Panc1 (cell line): ENCODE data around the gene CACNA1C. TPM values are rescaled to one million over a fixed set of nuclear protein-coding genes. Genes with fewer than 3 reads are reported as not detected.

Experiments used
- ATAC-seq: fragments of 200-7000 bp; cut with Tn5 transposase; 2 replicates; pipeline ENCODE4 v1.9.1; 2020; ENCODE audit warnings: mild to moderate bottlenecking, moderate library complexity
- BruUV-seq: library from RNA; stranded (reverse); fragments of 400-500 nt; replicated peaks from 2 replicates; lab custom pipeline; 2021; lab: Mats Ljungman, UMichigan
- CTCF ChIA-PET: fragments of 300-600 bp; sonication (Branson Sonifier 250); formaldehyde crosslinking; loops from one replicate; lab custom pipeline; 2022; ENCODE audit warnings: antibody characterized with exemption; lab: Charles Lee
- POLR2A ChIA-PET: fragments of 300-600 bp; sonication (Branson Sonifier 250); formaldehyde crosslinking; loops from one replicate; lab custom pipeline; 2022; ENCODE audit warnings: antibody characterized with exemption; lab: Charles Lee
- DNase-seq: peaks from one replicate; pipeline ENCODE4 v3.0.0-alpha.2; 2010; ENCODE audit warnings: low read depth, low spot score
- H3K27ac ChIP-seq: 2 replicates; pipeline ENCODE4 v1.5.1; 2011; ENCODE audit warnings: mild to moderate bottlenecking, low read length, inconsistent platforms
- H3K27me3 ChIP-seq: fragments of 200-500 bp; sonication (Bioruptor generic); 2 replicates; pipeline ENCODE4 v1.6.0; 2014; ENCODE audit warnings: low read length, inconsistent platforms; ENCODE audit not compliant: control insufficient read depth, insufficient read depth
- H3K36me3 ChIP-seq: fragments of 200-500 bp; sonication (Bioruptor generic); 2 replicates; pipeline ENCODE4 v1.5.1; 2014; ENCODE audit warnings: inconsistent platforms, mild to moderate bottlenecking, low read length, moderate library complexity; ENCODE audit not compliant: control insufficient read depth, insufficient read depth
- H3K4me1 ChIP-seq: 2 replicates; pipeline ENCODE4 v1.5.1; 2011; ENCODE audit warnings: inconsistent platforms, mild to moderate bottlenecking, low read length, moderate library complexity; ENCODE audit not compliant: control insufficient read depth, insufficient read depth
- H3K4me3 ChIP-seq, 2 experiments: 2 replicates each; pipeline ENCODE4 v1.5.1; 2011 to 2012; ENCODE audit warnings: low read depth in 2 of 2, low read length in 2 of 2, mild to moderate bottlenecking in 2 of 2, inconsistent platforms in 1 of 2, moderate library complexity in 1 of 2
- H3K9me3 ChIP-seq: fragments of 200-500 bp; sonication (Bioruptor generic); 2 replicates; pipeline ENCODE4 v1.5.1; 2014; ENCODE audit warnings: low read depth, mild to moderate bottlenecking, inconsistent platforms, low read length, moderate library complexity; ENCODE audit not compliant: control insufficient read depth, insufficient read depth
- CTCF ChIP-seq: fragments of 450-650 bp; IDR thresholded peaks from 2 replicates; pipeline ENCODE4 v1.5.1; 2017; ENCODE audit warnings: mild to moderate bottlenecking
- POLR2AphosphoS5 ChIP-seq: IDR thresholded peaks from 2 replicates; pipeline ENCODE4 v1.6.1; 2012; ENCODE audit warnings: mild to moderate bottlenecking, low read depth, low read length, moderate library complexity
- SIN3A ChIP-seq: IDR thresholded peaks from 2 replicates; pipeline ENCODE4 v1.6.1; 2012; ENCODE audit warnings: low read depth, mild to moderate bottlenecking, low read length, moderate library complexity, borderline replicate concordance; ENCODE audit not compliant: insufficient read depth
- TCF7L2 ChIP-seq: IDR thresholded peaks from 2 replicates; pipeline ENCODE4 v1.6.1; 2011; ENCODE audit warnings: mild to moderate bottlenecking, low read depth, low read length, inconsistent platforms
- in situ Hi-C: cut with HindIII; loops from 2 replicates; pipeline ENCODE4 v1.10.0; 2016; ENCODE audit warnings: low sequenced_read_pairs, low pct_unique_long_range_greater_than_20kb
- intact Hi-C: fragments of 100-400 bp; cut with micrococcal nuclease; formaldehyde crosslinking; loops from one replicate; pipeline ENCODE4 v1.10.0; 2022; ENCODE audit not compliant: unreplicated experiment
- total RNA-seq: library from RNA; stranded (reverse); gene quantifications from one replicate; pipeline ENCODE4 v1.2.1, GENCODE V29; 2021; ENCODE audit not compliant: unreplicated experiment
- TF ChIP-seq, protein P1 (sequence below), 2 experiments: IDR thresholded peaks; 2 replicates each; pipeline ENCODE4 v1.6.1; 2011 to 2012; ENCODE audit warnings: low read depth in 2 of 2, control low read depth in 1 of 2, low read length in 1 of 2, mild to moderate bottlenecking in 1 of 2, moderate library complexity in 1 of 2; ENCODE audit not compliant: insufficient read depth in 1 of 2

Gene CACNA1C
- total RNA-seq, 1 experiment from 2014 or later, result 0.03 TPM

GRCh38 chr12:2343681-2344080, 290.9 kb downstream of the CACNA1C start:
- TF ChIP-seq TCF7L2 (no peak), CTCF (no peak), POLR2AphosphoS5 (no peak), SIN3A (no peak)
- TF ChIP-seq, protein P1, sequence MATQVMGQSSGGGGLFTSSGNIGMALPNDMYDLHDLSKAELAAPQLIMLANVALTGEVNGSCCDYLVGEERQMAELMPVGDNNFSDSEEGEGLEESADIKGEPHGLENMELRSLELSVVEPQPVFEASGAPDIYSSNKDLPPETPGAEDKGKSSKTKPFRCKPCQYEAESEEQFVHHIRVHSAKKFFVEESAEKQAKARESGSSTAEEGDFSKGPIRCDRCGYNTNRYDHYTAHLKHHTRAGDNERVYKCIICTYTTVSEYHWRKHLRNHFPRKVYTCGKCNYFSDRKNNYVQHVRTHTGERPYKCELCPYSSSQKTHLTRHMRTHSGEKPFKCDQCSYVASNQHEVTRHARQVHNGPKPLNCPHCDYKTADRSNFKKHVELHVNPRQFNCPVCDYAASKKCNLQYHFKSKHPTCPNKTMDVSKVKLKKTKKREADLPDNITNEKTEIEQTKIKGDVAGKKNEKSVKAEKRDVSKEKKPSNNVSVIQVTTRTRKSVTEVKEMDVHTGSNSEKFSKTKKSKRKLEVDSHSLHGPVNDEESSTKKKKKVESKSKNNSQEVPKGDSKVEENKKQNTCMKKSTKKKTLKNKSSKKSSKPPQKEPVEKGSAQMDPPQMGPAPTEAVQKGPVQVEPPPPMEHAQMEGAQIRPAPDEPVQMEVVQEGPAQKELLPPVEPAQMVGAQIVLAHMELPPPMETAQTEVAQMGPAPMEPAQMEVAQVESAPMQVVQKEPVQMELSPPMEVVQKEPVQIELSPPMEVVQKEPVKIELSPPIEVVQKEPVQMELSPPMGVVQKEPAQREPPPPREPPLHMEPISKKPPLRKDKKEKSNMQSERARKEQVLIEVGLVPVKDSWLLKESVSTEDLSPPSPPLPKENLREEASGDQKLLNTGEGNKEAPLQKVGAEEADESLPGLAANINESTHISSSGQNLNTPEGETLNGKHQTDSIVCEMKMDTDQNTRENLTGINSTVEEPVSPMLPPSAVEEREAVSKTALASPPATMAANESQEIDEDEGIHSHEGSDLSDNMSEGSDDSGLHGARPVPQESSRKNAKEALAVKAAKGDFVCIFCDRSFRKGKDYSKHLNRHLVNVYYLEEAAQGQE (IDR thresholded peaks at IDR 0.05; ENCODE audit: insufficient read depth in 1 of 2, low read depth in 2 of 2, low read length in 1 of 2), result no peak
- in situ Hi-C loops, result no loop called here
- intact Hi-C loops, result no loop called here
- no peak for DNase-seq
- BruUV-seq, result no TSS peak
- ATAC-seq, result no peak
- H3K36me3 ChIP-seq, result no peaks in the 10 kb centered on the region
- no peak overlapping the region for H3K4me3 ChIP-seq
- no peaks in the 10 kb centered on the region for H3K9me3 ChIP-seq
- no peaks in the 10 kb centered on the region; the same call in 1 of the 2 replicates for H3K27me3 ChIP-seq
- H3K27ac ChIP-seq, result no peak overlapping the region
- no peaks in the 10 kb centered on the region for H3K4me1 ChIP-seq
- CTCF ChIA-PET, result no interaction called here
- POLR2A ChIA-PET, result no interaction called here

DNA sequence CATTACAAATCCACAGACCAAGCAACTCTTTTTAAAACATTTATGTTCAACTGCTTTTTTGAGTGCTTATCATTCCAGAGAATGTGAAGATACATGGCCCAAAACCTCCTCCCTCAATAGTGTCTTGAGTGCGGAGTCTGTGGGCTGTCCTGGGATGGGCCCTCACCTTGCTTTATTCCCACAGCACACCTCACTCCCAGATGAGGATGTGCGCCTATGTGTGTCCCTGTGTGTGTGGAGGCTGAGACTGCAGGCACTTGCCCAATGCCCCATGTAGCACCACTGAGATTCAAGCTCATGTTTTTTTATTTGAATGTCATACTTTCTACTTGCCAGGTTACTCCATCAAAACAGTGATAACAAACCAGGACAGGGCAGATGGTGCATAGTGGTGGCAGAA, 291.7 kb downstream of the CACNA1C start:
- intact Hi-C loops, result no loop called here
- in situ Hi-C loops, result no loop called here
- H3K4me3 ChIP-seq, result no peak overlapping the region
- POLR2A ChIA-PET, result no interaction called here
- no TSS peak for BruUV-seq
- ATAC-seq (no peak), DNase-seq (no peak)
- CTCF ChIA-PET, result no interaction called here
- H3K27me3 ChIP-seq, result no peaks in the 10 kb centered on the region; the same call in 1 of the 2 replicates
- no peak overlapping the region for H3K27ac ChIP-seq
- H3K9me3 ChIP-seq, result no peaks in the 10 kb centered on the region
- TF ChIP-seq CTCF (no peak), TCF7L2 (no peak)
- TF ChIP-seq, protein P1 (IDR thresholded peaks at IDR 0.05; ENCODE audit: insufficient read depth in 1 of 2, low read depth in 2 of 2, low read length in 1 of 2), result no peak
- H3K4me1 ChIP-seq, result no peaks in the 10 kb centered on the region
- H3K36me3 ChIP-seq, result no peaks in the 10 kb centered on the region
